HepG2 (cell line): ENCODE data around the gene PTPRF. TPM values are rescaled to one million over a fixed set of nuclear protein-coding genes. Genes with fewer than 3 reads are reported as not detected.

Source experiments
- ATAC-seq: fragments of 200-7000 bp; cut with Tn5 transposase; 3 replicates; pipeline ENCODE4 v1.9.1; 2020; ENCODE audit warnings: mild to moderate bottlenecking, moderate library complexity
- BruUV-seq: library from RNA; stranded (reverse); fragments of 400-500 nt; replicated peaks from 2 replicates; lab custom pipeline; 2021; lab: Mats Ljungman, UMichigan
- CTCF ChIA-PET: fragments of 300-600 bp; formaldehyde crosslinking; extraction: SDS; loops from one replicate; lab custom pipeline; 2021; ENCODE audit warnings: low total read pairs, inconsistent platforms, low intra/inter-chr PET ratio; lab: Yijun Ruan, JAX
- POLR2A ChIA-PET: fragments of 350-600 bp; sonication (Branson Sonifier 250); formaldehyde crosslinking; loops from one replicate; lab custom pipeline; 2020; ENCODE audit warnings: antibody characterized with exemption, inconsistent platforms; lab: Yijun Ruan, JAX
- DNase-seq: peaks from one replicate; pipeline ENCODE4 v3.0.0-alpha.2; 2015; ENCODE audit warnings: low spot score
- FAIRE-seq: peaks from 3 replicates; lab custom pipeline; 2011; peaks lifted over from hg19 to GRCh38; lab: Jason Lieb, UNC
- H2AFZ ChIP-seq: one replicate; pipeline ENCODE4 v1.6.1; 2011; ENCODE audit warnings: low read length, inconsistent platforms
- H3K27ac ChIP-seq: fragments of 300-600 bp; 3 replicates; pipeline ENCODE4 v1.8.0; 2011; ENCODE audit warnings: mixed run types, mild to moderate bottlenecking, mixed read lengths, low read length, inconsistent platforms; ENCODE audit not compliant: insufficient read depth; ENCODE audit errors: extremely low read length
- H3K27me3 ChIP-seq, 2 experiments: fragments of 200-600 bp in 1 of 2; 2 replicates in 1 of 2; 3 replicates in 1 of 2; pipeline versions ENCODE4 v1.6.0 to v1.8.0; 2011; ENCODE audit warnings: low read length in 2 of 2, mild to moderate bottlenecking in 2 of 2, moderate library complexity in 2 of 2, inconsistent platforms in 1 of 2; ENCODE audit not compliant: insufficient read depth in 2 of 2, control insufficient read depth in 1 of 2
- H3K36me3 ChIP-seq, 2 experiments: fragments of 200-600 bp in 1 of 2; replicated peaks in 1 of 2; 2 replicates in 1 of 2; 3 replicates in 1 of 2; pipeline versions ENCODE4 v1.5.1 to v1.8.0; 2011; ENCODE audit warnings: low read length in 2 of 2, inconsistent platforms in 1 of 2; ENCODE audit not compliant: insufficient read depth in 2 of 2, control insufficient read depth in 1 of 2
- H3K4me1 ChIP-seq: 2 replicates; pipeline ENCODE4 v1.5.1; 2012; ENCODE audit warnings: low read length, inconsistent platforms; ENCODE audit not compliant: insufficient read depth
- H3K4me2 ChIP-seq: 2 replicates; pipeline ENCODE4 v1.6.0; 2011; ENCODE audit warnings: low read depth, low read length, inconsistent platforms
- H3K4me3 ChIP-seq, 3 experiments: fragments of 200-600 bp in 1 of 3; sonication (generic), shearing (Covaris generic) in 1 of 3; replicated peaks in 1 of 3; 2 replicates each; pipeline ENCODE4 v1.5.1; 2011 to 2016; ENCODE audit warnings: low read length in 3 of 3, inconsistent platforms in 2 of 3, low read depth in 2 of 3, mild to moderate bottlenecking in 2 of 3, control low read depth in 1 of 3, mixed read lengths in 1 of 3; ENCODE audit not compliant: insufficient read depth in 1 of 3
- H3K79me2 ChIP-seq: one replicate; pipeline ENCODE4 v1.6.1; 2011; ENCODE audit warnings: low read length, inconsistent platforms; ENCODE audit not compliant: insufficient read depth
- H3K9ac ChIP-seq: 2 replicates; pipeline ENCODE4 v1.6.0; 2011; ENCODE audit warnings: mild to moderate bottlenecking, low read depth, low read length, inconsistent platforms; ENCODE audit not compliant: insufficient read depth
- H3K9me3 ChIP-seq: 2 replicates; pipeline ENCODE4 v1.5.1; 2012; ENCODE audit warnings: mild to moderate bottlenecking, low read length
- H4K20me1 ChIP-seq: 2 replicates; pipeline ENCODE4 v1.6.0; 2011; ENCODE audit warnings: inconsistent platforms, mild to moderate bottlenecking, low read length, moderate library complexity; ENCODE audit not compliant: insufficient read depth
- CEBPB ChIP-seq: IDR thresholded peaks from 2 replicates; pipeline ENCODE4 v1.6.1; 2011; ENCODE audit warnings: low read depth, low read length, improper control_type of control experiment, borderline replicate concordance
- SIX4 ChIP-seq: sonication (generic); formaldehyde crosslinking; IDR thresholded peaks from 2 replicates; pipeline ENCODE4 v1.4.0; 2020; ENCODE audit warnings: missing genetic modification reagents
- SOX6 ChIP-seq, 2 experiments: fragments of 450-650 bp in 1 of 2; sonication (generic) in 1 of 2; formaldehyde crosslinking in 1 of 2; IDR thresholded peaks; 2 replicates each; pipeline versions ENCODE4 v1.4.0 to v1.6.1; 2017 to 2020; ENCODE audit warnings: antibody characterized with exemption in 1 of 2, mild to moderate bottlenecking in 1 of 2, missing genetic modification reagents in 1 of 2
- TMF1 ChIP-seq: sonication (generic); formaldehyde crosslinking; IDR thresholded peaks from 2 replicates; pipeline ENCODE4 v1.8.1; 2022; ENCODE audit warnings: low read depth, missing genetic modification reagents
- ZNF83 ChIP-seq: sonication (generic); formaldehyde crosslinking; IDR thresholded peaks from 2 replicates; pipeline ENCODE4 v1.4.0; 2020; ENCODE audit warnings: missing genetic modification reagents, mild to moderate bottlenecking, borderline replicate concordance
- WGBS: methylation state at CpG from one replicate; pipeline ENCODE4 v1.1.6; 2017; ENCODE audit warnings: low lambda C conversion rate; 5-methylcytosine and 5-hydroxymethylcytosine counted together
- in situ Hi-C: cut with HindIII; loops from 2 replicates; pipeline ENCODE4 v1.10.0; 2017; ENCODE audit warnings: low pct_unique_long_range_greater_than_20kb; ENCODE audit not compliant: extremely low pct_ligation_motif_present
- intact Hi-C: fragments of 100-400 bp; cut with micrococcal nuclease; formaldehyde crosslinking; loops from one replicate; pipeline ENCODE4 v1.10.0; 2022; ENCODE audit not compliant: unreplicated experiment
- polyA plus RNA-seq, 8 experiments: library from polyadenylated mRNA; depleted of rRNA in 3 of 8; stranded (reverse) in 7 of 8; unstranded in 1 of 8; fragments of >200 nt; fragmentation: Illumina TruSeq in 4 of 8; extraction: Trizol in 4 of 8; gene quantifications; 2 replicates each; pipeline versions ENCODE4 v1.2.1 to v1.2.3, GENCODE V29; 2011 to 2016; ENCODE audit warnings: low read depth in 4 of 8, missing spikeins in 1 of 8, mixed read lengths in 1 of 8; ENCODE audit not compliant: insufficient read depth in 1 of 8
- total RNA-seq, 5 experiments: library from RNA; depleted of rRNA; stranded (reverse); fragments of >200 nt; fragmentation: Illumina TruSeq; extraction: Trizol; gene quantifications; 2 replicates each; pipeline ENCODE4 v1.2.3, GENCODE V29; 2016; ENCODE audit warnings: low read depth in 1 of 5
- TF ChIP-seq, protein P1 (sequence below), 2 experiments: fragments of 450-650 bp in 1 of 2; sonication (generic) in 1 of 2; formaldehyde crosslinking in 1 of 2; IDR thresholded peaks; 2 replicates each; pipeline versions ENCODE4 v1.6.1 to v1.8.0; 2016 to 2022; ENCODE audit warnings: antibody characterized with exemption in 1 of 2, mild to moderate bottlenecking in 1 of 2, missing genetic modification reagents in 1 of 2

Gene PTPRF
- total and polyA plus RNA-seq, 2 of the 13 experiments (the other 11 are each of a cell fraction or from before 2014, with no cell fraction given): 55.9 to 167 TPM

DNA sequence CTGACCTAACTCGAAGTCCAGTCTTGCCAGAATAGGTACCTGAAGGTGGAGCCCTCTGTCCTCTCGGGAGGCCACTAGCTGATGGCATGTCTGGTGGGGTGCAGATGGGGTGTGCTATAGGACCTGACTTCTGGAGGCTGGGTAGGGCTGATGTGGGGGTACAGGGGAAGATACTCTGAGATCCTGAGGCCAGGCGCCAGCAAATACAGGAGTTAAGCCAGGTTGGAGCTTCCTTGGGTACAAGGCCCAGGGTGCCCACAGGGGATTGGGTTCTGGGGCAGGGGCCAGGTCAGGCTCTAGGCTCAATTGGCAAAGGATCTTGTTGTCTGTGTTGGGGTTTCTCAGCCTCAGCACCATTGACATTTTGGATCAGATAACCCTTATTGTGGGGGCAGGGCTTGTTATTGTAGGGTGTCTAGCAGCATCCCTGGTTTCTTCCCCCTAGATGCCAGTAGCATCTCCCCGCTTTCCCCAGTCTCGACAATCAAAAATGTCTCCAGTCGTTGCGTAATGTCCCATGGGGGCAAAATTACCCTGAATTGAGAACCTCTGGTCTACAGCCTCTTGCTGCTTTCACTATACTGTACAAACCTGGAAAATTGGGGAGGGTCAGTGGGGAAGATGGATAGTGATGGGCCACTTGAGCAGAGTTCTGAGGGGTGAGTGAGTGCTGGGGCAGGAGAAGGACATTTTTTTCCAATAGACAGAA is 9.2 kb downstream of the PTPRF start:
- no peak for TF ChIP-seq ZNF83 (CRISPR knock-in tag)
- TF ChIP-seq SOX6 (IDR thresholded peaks at IDR 0.05): no peak
- no peak for TF ChIP-seq SOX6 (CRISPR knock-in tag; IDR thresholded peaks at IDR 0.05)
- TF ChIP-seq, protein P1, sequence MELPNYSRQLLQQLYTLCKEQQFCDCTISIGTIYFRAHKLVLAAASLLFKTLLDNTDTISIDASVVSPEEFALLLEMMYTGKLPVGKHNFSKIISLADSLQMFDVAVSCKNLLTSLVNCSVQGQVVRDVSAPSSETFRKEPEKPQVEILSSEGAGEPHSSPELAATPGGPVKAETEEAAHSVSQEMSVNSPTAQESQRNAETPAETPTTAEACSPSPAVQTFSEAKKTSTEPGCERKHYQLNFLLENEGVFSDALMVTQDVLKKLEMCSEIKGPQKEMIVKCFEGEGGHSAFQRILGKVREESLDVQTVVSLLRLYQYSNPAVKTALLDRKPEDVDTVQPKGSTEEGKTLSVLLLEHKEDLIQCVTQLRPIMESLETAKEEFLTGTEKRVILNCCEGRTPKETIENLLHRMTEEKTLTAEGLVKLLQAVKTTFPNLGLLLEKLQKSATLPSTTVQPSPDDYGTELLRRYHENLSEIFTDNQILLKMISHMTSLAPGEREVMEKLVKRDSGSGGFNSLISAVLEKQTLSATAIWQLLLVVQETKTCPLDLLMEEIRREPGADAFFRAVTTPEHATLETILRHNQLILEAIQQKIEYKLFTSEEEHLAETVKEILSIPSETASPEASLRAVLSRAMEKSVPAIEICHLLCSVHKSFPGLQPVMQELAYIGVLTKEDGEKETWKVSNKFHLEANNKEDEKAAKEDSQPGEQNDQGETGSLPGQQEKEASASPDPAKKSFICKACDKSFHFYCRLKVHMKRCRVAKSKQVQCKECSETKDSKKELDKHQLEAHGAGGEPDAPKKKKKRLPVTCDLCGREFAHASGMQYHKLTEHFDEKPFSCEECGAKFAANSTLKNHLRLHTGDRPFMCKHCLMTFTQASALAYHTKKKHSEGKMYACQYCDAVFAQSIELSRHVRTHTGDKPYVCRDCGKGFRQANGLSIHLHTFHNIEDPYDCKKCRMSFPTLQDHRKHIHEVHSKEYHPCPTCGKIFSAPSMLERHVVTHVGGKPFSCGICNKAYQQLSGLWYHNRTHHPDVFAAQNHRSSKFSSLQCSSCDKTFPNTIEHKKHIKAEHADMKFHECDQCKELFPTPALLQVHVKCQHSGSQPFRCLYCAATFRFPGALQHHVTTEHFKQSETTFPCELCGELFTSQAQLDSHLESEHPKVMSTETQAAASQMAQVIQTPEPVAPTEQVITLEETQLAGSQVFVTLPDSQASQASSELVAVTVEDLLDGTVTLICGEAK (IDR thresholded peaks at IDR 0.05): no peak
- TF ChIP-seq, protein P1 (CRISPR knock-in tag; IDR thresholded peaks at IDR 0.05): no peak
- TF ChIP-seq TMF1 (CRISPR knock-in tag): no peak
- peak; percentile 68 for TF ChIP-seq CEBPB
- TF ChIP-seq SIX4: no peak
- H3K36me3 ChIP-seq: peaks cover 15 to 38% of the 10 kb centered on the region in 2 experiments; a peak in 4 of 5 replicates
- H3K27ac ChIP-seq: no peak overlapping the region
- no peak overlapping the region for H2AFZ ChIP-seq
- POLR2A ChIA-PET: no interaction called here
- 94% methylated on average over 5 of the region's 7 CpGs for WGBS
- ATAC-seq (no peak), DNase-seq (no peak), FAIRE-seq (no peak)
- no peaks in the 10 kb centered on the region for H3K9me3 ChIP-seq
- H3K27me3 ChIP-seq: no peaks in the 10 kb centered on the region
- H3K4me3 ChIP-seq: no peak overlapping the region
- in situ Hi-C loops (no loop called here), intact Hi-C loops (no loop called here)
- no TSS peak for BruUV-seq
- peaks cover 74% of the 10 kb centered on the region for H3K79me2 ChIP-seq
- CTCF ChIA-PET: no interaction called here
- peaks cover 83% of the 10 kb centered on the region for H3K4me1 ChIP-seq
- no peak overlapping the region for H3K4me2 ChIP-seq
- H4K20me1 ChIP-seq: peaks cover 23% of the 10 kb centered on the region
- no peak overlapping the region for H3K9ac ChIP-seq
